Measurements from ENCODE around the gene HYLS1. TPM values are rescaled to one million over a fixed set of nuclear protein-coding genes. Genes with fewer than 3 reads are reported as not detected.

HYLS1 gene
- total RNA-seq, 4 donors from 2014 or later: 0.26 to 10.9 (median 4.2) TPM

DNA sequence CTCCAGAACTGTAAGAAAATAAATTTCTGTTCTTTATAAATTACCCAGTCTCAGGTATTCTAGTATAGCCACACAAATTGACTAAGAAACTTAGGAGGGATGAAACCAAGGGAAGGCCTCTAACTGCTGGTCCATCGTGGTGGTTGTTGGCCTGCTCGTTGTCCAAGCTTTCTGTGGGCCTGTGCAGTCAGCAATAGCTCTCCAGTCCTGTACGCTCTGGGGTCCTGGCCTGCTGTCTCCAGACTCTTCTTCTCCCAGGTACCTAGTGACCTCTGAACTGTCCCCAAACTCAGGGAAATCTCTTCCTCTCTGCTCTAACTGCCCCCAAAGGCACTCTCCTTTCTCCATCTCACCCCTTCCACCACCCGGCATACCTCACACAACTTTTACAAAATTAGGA lies 52.7 kb downstream of the HYLS1 start:
- no peaks in the 10 kb centered on the region for H3K27me3 ChIP-seq
- no peak for DNase-seq
- H3K4me1 ChIP-seq: no peaks in the 10 kb centered on the region
- no peaks in the 10 kb centered on the region for H3K9me3 ChIP-seq
- no peak overlapping the region for H3K4me3 ChIP-seq
- intact Hi-C loops (cut with DNase I; ENCODE audit: low total_unique reads): loop anchor here (10.0 kb wide), 1 partner anchor 125 kb away; the partner anchor contains the start of gene CDON
- no peaks in the 10 kb centered on the region for H3K36me3 ChIP-seq
- TF ChIP-seq POLR2A (IDR thresholded peaks at IDR 0.05): no peak
- TF ChIP-seq CTCF (IDR thresholded peaks at IDR 0.05): no peak
- H3K27ac ChIP-seq: no peak overlapping the region

DNA sequence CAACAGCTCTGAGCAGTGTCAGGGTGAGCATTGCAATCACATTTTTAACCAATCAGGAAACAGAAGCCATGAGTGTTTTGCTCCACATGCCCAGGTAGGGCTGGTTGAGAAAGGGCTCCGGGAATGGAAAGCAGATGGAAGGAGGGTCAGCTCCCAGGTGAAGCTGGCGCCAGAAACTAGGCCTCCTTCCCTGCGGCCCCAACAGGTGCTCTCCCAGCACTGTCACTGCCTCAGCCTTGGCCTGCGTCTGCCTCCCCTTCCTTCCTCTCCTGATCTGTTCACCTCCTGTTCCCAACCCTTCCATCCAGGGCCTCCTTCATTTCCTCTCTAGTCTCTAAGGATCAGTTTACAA lies 53.8 kb downstream of the HYLS1 start:
- Histone ChIP-seq H3K36me3 (no peaks in the 10 kb centered on the region), H3K9me3 (no peaks in the 10 kb centered on the region), H3K27me3 (no peaks in the 10 kb centered on the region), H3K4me1 (no peaks in the 10 kb centered on the region), H3K4me3 (no peak overlapping the region), H3K27ac (no peak overlapping the region)
- DNase-seq: no peak
- intact Hi-C loops (cut with DNase I; ENCODE audit: low total_unique reads): loop anchor here (10.0 kb wide), 1 partner anchor 124 kb away; the partner anchor contains the start of gene CDON
- no peak for TF ChIP-seq CTCF (IDR thresholded peaks at IDR 0.05)
- no peak for TF ChIP-seq POLR2A (IDR thresholded peaks at IDR 0.05)

DNA sequence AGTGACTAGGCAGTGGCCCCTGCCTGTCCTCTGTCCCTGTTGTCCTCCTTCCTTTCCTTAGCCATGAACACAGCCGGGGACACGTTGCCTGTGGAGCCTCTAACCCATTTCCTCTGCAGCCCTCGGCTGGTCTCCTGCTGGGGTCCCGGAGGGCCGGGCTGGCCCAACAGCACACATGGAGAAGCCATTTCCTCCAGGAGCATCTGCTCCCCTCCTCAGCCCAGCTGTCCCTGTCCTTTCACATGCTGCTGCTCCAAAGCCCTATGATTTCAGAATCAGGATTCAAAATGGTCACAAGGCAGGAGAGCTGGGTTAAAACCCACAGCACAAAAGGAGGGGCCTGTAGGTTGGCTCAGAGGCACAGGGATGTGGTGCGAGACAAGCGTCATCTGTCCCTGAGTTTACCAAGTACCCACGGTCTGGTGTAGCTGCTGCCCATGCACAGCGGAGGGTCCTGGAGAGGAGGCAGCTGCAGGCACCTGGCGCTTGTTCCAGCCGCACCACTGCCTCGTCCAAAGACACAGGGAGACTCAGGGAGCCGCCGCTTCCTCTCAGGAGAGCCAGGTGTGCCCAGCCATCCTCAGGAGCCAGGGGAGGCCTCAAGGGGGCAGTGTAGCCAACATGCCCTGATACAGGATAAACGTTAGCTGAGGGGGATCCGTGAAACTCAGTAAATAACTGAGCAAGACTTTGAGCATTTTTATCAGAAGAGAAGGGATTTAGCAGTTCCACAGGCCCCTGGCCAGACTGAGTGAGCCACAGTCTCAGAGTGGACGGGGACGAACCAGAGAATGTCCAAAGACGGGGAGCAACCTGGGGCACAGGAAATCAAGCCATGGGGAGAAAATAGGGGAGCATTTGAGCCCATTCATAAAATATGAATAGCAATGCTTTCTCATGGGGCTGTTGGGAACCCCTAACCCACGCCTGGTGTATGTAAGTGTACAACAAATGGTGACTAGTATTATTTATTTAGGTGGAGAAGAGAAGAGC lies 54.4 kb downstream of the HYLS1 start:
- no peak overlapping the region for H3K27ac ChIP-seq
- no peaks in the 10 kb centered on the region for H3K9me3 ChIP-seq
- no peaks in the 10 kb centered on the region for H3K4me1 ChIP-seq
- no peaks in the 10 kb centered on the region for H3K27me3 ChIP-seq
- no peaks in the 10 kb centered on the region for H3K36me3 ChIP-seq
- H3K4me3 ChIP-seq: no peak overlapping the region
- intact Hi-C loops (cut with DNase I; ENCODE audit: low total_unique reads): loop anchor here (10.0 kb wide), 1 partner anchor 123 kb away; the partner anchor contains the start of gene CDON
- TF ChIP-seq POLR2A (IDR thresholded peaks at IDR 0.05) (no peak), CTCF (IDR thresholded peaks at IDR 0.05) (peak; percentile 14 to 38 (median 26))
- no peak for DNase-seq

- intact Hi-C loops (cut with DNase I; ENCODE audit: low total_unique reads): loop anchor here (10.0 kb wide), 1 partner anchor 122 kb away; the partner anchor contains the start of gene CDON
- H3K27ac ChIP-seq: no peak overlapping the region
- no peaks in the 10 kb centered on the region for H3K9me3 ChIP-seq
- H3K27me3 ChIP-seq: no peaks in the 10 kb centered on the region
- DNase-seq: peak in 1 of 2 donors; percentile 10
- H3K36me3 ChIP-seq: no peaks in the 10 kb centered on the region
- no peak overlapping the region for H3K4me3 ChIP-seq
- TF ChIP-seq POLR2A (IDR thresholded peaks at IDR 0.05) (no peak), CTCF (IDR thresholded peaks at IDR 0.05) (no peak)
- H3K4me1 ChIP-seq: no peaks in the 10 kb centered on the region
Measured at GRCh38 chr11:125942771-125943428, 55.4 kb downstream of the HYLS1 start.
